CD4-positive, alpha-beta T cell treated with Interleukin-17A for 1 hour (primary cell): ENCODE data around the gene RPS6KL1.

Experiments
- DNase-seq: peaks from one replicate; pipeline ENCODE4 v3.0.0-alpha.2; 2020

Gene RPS6KL1

DNA sequence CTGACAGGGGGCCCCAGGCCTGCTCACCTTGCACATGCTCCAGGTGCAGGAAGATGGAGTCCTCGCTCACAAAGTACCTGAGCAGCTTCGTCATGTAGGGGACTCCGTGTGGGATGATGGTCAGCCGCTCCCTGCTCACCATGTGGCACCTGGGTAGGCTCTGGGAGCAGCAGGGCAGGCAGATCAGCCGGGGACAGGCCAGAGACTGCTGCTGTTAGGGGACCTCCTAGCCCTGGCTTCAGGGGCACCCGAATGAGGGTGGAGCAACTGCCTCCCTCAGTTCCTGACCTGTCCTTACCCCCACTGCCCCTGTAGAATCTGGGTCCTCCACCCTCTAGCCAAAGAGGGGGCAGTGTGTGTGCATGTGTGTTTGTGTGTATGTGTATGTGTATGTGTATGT is 11.8 kb downstream of the RPS6KL1 start:
- no peak for DNase-seq

DNA sequence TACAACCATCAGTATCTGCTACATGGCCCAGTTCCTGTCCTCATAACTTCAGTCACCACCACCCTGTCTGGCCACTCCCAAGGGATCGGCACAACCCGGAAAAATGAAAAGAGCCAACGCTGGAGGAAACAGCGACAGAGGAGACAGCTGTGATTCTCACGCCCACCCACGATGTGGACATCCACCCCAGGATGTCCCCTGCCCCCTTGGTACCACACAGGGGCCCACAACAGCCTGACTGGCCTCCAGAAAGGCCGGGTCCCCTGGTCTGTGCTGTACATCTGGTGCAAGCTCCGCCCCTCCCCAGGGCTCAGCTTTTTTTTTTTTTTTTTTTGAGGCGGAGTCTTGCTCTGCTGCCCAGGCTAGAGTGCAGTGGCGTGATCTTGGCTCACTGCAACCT is 12.5 kb downstream of the RPS6KL1 start:
- no peak for DNase-seq

DNA sequence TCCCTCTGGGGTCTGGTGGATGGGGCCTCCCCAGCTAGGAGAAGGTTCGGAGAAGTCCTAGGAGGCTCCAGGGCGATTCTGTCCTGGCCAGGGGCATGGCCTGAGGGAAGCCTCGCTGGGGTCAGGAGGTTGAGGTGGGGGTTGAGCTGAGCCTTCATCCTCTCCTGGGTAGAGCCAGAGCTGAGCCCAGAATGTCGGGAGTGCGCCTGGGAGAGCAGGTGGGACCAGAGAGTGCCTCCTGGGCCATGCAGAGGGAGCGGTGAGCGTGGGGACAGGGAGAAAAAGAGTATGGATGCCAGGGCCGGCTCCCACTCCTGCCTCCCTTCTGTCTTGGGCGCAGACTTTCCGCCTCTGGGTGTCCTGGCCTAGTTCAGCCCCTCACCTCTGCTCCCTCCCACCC is 13.1 kb downstream of the RPS6KL1 start:
- DNase-seq, result no peak

DNA sequence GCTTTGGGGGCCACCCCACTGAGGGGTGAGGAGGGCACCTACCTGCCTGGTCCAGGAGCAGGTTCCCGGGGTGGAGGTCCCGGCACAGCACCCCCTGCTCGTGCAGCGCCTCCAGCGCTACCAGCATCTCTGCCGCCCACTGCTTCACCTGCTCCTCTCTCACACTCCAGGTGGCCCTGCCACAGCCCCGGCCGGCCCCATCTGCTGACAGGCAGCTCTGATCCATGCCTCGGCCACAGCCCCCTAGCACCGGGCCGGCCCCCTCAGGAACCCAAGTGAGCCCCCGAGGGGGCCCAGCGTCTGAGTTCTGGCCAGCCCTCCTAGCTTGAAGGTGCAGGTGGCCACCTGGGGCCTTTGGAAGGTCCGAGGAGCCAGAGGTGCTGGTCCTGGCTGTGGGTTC is 13.6 kb downstream of the RPS6KL1 start:
- no peak for DNase-seq

DNA sequence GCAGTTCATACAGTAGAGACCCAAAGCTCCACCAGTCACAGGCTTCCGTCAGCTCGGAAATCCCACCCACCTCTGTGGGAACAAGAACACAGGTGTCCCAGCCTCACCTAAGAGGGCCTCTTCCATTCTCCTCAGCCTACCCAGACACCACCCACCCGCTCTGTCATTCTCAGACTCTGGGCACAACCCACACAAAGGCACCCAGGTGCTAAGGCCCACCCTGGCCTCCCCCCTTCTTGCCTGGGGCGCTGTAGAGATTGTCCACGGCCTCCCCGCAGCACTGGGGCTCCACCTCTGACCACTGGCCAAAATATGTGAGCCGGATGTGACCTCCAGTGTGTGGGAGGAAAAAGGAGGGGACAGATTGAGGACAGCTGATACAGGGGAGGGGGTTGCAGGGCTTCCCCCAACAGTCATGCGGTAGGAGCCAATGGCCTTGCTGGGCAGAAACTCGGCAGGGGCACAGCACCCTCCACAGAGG is 14.2 kb downstream of the RPS6KL1 start:
- no peak for DNase-seq

DNA sequence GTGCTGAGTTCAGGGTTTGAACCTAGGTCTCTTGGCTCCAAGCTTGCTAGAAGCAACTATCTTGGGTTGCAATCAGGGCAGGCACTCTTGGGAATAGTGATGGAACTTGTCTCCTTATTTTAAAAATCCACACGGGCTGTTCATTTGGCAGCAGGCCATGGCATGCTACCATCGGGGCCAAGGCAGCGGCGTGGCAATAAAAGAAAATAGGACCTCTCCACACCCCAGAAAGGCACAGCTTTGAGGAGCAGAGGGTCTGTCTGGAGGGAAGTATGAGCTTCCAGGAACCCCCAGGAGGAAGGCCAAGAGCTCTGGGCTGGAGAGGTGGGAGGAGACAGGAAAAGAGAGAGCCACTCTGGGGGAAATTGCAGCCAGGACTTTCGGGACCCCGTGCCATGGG is 15.3 kb downstream of the RPS6KL1 start:
- no peak for DNase-seq

DNA sequence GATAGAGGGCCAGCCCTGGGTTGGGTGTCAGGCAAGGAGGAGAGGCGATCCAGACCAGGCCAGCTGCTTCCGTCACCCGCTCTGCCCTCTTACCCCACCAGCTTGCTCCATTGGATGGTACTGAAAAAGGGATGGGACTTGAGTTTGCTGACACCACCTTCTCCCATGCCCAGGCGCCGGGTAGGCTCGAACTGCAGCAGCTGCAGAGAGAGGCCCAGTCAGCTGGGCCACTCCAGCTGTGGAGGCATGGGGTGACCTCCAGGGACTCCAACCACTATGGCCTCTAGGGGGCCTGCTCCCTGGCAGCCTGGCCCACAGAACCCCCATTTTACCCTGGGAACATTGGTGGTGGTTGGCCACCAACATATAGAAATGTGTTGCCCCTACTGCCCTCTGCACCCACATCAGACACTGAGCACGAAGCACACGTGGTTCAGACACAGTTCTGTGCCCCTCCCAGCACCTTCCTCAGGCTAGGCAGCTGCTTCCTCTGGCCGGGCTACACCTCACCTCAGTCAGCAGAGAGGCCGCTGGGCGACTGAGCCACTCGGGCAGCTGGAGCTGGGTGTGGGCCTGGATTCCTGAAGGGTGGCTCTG is 16.0 kb downstream of the RPS6KL1 start:
- no peak for DNase-seq

DNA sequence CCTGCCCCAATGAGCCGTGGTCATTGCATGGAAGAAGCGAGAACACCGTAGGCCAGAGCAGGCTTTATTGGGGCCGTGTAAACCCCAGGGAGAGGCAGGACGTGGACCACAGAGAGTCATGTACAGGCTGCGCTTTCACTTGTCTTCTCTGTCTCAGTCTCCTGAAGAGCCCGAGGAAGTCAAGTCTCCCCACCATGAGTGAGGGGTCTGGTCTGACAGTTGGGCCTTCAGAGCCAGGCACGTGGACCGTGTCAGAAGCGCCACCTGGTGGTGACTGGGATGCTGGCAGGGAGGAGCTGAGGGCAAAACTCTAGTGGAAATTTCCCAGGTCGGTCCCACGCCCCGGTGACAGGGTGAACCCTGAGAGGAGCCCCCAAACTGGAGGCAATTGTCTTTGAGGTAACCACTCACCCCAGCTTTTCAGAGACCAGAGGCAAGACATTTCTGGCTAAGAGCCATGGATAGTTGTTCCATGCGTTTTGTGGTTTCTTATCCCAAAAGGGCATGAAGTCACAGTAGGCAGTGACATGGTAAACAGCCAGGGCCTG is 17.4 kb downstream of the RPS6KL1 start:
- peak; percentile 79 for DNase-seq

DNA sequence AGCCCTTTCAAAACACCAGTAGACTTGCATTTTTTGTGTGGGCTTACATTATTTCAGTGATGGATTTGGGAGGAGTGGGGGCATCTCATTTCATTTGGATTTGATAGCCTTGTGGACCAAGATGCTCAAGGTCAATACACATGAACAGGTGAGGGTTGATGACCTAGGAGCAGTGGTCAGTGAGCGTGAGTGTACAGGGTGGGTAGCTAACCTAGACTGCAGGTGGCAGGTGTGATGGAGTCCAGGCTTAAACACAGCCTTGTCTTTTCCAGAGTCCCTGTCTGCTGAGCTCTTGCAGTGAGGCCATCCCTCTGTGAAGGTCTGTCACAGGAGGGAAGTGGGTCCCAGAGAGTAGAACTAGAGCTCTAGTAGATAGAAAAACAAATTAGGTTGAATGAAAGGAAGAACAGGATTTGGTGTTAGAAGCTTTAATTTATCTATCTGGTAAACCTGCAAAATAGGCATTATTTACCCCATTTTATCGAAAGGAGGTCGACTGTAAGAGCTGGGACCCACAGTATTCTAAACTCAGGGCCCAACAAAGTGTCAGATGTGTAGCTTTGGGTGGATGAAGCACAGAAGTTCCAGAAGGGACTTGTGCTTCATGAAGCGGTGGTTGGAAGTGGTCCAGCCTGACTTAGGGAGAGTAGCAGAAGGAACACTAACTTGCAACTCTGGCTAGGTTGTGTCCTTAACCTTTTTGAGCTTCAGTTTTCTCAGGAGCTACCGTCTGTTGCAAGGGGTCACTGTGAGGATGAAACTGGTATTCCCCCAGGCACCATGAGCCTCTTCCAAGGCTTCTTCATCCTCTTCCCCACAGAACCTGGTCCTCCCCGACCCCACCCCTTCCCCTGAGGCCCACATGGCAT is 18.2 kb downstream of the RPS6KL1 start:
- no peak for DNase-seq

DNA sequence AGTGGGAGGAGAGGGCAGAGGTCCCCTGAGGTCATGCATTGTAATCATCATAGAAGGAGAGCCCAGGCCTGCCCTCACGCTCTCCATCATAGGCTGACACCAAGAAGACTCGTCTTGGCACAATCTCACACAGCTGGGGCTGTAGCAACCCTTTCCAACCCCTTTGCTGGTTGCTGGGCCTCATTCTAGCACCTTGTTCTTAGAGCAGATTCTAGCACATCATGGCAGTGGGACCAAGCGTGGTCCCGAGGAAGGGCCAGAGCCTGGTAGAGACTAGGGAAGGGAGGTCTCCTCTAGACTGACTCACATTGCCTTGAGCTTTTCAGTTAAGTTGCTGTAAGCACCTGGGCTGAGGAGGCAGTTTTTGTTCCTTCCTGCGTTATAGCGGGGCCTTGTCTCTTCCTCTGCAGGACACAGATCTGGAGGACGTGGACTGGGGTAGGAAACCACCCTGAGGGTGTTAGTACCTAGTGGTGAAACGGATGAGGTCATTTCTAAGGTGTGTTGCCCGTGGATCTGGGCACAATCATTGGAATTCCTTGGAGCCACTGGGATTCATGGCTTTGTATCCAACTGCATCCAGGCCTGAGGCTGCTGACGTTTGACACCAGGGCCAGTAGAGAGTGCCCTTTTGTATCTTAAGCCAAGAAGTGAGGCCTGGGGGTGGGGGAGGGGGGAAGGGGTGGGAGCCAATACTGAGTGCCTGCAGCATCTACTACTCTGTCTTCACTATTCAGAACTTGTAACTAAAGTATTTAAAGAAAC is 19.9 kb downstream of the RPS6KL1 start:
- DNase-seq, result no peak

DNA sequence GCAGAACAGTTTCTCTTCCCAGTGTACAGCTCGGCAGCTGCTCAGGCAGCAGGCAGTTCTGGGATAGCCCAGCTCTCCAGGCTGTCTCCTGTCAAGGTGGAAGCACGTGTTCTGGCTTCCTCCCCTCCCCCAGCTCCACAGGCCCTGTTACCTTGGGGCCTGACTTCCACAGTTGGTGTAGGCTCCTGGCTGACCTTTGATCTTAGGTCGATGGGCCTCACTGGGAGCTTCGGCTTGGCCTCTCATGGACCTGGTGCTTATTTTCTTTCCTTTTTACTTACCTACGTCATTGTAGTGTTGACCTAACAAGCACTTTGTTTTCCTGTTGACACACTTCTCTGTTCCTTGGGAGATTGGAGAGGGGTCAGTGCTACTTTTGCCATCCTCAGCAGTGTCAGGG is 24.4 kb downstream of the RPS6KL1 start:
- no peak for DNase-seq

DNA sequence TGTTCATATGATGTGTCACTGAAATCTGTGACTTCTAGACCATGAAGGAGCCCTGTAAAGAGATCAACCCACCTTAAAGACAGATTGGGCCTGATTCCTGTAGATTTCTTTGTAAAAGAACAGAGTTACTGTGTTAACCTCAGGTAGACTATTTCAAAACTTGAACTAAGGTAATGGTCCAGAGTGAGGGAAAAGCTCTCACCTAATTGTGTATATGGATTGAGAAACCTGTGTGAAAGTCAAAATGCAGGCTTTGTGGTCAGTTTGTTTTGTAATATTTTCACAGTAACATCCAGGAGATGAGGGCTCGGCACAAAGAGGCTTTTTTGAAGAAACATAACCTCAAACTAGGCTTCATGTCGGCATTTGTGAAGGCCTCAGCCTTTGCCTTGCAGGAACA is 25.0 kb downstream of the RPS6KL1 start:
- DNase-seq, result no peak

DNA sequence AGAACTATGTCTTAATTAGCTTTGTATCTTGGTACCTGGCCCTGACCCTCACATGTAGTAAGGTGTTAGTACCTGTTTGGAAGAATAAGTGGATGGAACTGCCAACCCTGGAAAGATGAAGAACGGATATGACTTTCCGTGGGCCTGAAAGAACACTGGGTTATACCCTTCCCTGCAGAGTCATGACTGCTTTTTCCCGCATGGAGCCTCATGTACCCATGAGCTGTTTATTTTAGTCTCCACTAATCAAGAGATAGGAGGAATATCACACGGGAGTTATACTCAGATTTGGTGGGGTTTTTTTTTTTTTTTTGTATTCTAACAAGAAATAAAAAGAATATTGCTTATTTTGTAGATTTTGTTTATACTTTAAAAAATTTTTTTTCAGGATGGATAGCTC is 25.4 kb downstream of the RPS6KL1 start:
- DNase-seq, result no peak

DNA sequence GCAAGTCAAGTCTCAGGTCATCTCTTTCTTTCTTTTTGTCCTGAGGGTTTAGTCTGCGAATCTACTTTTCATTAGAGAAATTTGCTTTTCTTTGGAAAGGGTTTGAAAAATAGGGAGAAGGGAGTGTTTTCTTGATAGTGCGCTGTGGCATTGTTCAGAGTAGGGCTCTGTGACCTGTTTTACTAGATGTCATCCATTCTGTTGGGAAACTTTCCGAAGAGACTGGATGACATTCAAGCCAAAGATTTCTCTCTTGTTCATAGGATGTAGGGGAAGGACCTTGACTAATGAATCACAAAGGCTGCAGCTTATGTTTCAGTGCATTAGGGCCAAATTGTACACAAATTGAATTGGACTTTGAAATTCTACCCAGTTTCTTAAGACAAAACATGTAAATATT is 26.7 kb downstream of the RPS6KL1 start:
- DNase-seq, result no peak

DNA sequence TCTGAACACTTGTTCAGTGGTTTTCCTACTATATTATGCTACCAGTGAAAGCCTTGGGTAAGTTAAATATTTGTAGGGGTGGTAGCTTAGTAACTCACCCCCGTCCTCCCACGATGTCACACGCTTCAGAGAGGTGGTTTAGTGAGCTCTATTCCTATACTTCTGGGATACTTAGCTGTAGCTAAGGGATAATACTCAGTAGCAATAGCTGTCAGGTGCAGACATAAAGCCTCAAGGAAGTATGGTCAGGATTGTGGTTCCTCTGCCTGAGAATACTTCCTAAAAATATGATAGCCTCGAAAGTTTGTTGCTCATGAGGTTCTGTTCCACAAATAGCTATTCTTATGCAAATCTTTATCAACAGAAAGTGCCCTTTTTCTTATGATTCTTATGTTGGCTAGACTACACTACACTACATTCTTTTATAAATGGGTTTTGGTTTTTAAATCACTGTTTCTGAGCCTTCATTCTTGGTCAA is 29.4 kb downstream of the RPS6KL1 start:
- no peak for DNase-seq

DNA sequence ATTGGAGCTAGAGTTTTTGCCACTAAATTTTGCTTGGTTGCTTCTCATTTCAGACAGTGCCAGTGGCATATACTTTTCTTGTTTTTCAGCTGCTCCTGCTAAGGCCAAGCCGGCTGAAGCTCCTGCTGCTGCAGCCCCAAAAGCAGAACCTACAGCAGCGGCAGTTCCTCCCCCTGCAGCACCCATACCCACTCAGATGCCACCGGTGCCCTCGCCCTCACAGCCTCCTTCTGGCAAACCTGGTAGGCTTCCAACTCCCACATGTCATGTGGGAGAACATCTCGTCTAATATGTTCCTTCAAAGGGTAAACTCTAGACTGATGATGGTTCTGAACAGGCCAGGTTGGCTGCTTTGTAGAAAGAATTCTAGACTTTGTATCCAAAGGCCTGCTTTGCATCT is 30.3 kb downstream of the RPS6KL1 start:
- no peak for DNase-seq

DNA sequence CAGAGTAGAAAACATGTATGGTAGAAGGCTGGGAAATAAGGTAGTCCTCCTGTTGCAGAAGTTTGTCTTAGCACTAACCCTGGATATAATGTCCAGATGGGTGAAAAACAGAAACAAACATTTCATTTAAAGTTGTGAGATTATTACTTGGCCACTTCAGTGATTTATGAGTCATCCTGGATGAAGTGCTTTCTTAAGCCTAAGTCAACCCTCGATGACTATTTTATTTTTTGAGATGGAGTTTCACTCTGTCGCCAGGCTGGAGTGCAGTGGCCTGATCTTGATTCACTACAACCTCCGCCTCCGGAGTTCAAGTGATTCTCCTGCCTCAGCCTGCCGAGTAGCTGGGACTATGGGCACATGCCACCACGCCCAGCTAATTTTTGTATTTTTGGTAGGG is 31.2 kb downstream of the RPS6KL1 start:
- no peak for DNase-seq

DNA sequence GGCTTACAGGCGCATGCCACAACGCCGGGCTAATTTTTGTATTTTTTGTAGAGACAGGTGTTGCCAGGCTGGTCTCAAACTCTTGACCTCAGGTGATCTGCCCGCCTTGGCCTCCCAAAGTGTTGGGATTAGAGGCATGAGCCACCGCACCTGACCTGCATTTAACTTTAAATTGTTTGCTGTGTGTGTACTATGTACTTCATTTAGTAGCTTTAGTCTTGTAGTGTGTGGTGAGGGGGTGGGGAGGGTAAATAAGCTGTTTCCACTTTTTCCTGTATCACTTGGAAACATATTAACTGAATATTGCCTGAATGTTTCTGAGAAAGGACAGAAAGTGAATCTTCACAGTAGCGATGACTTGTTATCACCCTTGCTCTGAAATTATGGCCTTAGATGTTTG is 32.8 kb downstream of the RPS6KL1 start:
- no peak for DNase-seq

DNA sequence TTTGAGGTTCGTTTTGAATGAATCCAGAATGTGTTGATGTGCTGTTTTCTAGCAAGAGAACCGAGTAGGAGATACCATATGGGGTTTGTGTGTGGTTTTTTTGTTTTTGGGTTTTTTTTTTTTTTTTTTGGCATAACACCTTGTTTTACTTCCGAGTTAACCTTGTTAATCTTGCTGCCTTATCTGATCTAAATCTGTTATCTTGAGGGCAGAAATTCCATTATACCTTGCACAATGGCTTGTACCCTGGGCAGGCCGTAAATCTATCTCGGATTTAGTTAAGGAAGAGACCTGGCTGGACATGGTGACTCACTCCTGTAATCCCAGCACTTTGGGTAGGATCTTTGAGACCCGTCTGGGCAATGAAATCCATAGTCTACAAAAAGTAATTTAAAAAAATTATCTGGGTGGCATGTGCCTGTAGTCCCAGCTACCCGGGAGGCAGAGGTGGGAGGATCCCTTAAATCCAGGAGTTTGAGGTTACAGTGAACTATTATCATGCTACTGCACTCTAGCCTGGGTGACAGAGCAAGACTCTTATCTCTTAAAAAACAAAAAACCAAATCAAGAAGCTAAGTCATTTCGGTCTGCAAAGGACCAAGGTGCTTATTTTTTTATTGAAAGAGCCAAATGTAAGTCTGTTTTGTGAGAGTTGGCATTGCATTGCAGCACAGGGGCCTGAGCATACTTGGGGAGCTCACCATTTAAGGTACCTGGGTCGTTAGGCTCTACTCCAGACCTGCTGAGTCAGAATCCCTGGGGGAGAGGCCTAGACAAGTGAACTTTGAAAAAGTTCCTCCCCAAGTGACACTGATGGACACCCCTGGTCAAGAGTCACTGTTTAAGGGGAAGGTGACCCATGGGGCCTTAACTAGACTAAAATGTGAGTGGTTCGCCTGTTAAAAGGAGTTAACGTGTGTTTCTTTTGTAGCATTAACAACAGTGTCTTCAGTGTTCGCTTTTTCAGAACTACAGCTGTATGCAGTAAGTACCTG is 34.6 kb downstream of the RPS6KL1 start:
- peak; percentile 27 for DNase-seq

DNA sequence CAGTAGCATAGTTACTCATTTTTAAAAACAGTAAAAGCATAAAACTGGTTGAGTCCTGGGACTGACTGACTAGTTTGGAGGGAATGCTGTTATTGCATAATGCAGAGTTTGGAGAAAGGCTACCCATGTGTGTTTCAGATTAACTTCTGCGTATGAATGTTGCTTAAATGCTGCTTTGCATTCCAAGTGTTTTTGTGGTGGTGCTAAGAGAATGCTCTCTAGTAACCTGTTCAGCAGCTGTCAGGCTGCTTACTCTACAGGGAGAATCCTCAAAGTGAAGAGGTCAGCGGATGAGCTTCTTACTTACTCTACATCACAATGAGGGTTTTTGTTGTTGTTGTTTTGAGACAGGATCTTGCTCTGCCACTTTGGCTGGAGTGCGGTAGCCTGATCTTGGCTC is 37.1 kb downstream of the RPS6KL1 start:
- no peak for DNase-seq

DNA sequence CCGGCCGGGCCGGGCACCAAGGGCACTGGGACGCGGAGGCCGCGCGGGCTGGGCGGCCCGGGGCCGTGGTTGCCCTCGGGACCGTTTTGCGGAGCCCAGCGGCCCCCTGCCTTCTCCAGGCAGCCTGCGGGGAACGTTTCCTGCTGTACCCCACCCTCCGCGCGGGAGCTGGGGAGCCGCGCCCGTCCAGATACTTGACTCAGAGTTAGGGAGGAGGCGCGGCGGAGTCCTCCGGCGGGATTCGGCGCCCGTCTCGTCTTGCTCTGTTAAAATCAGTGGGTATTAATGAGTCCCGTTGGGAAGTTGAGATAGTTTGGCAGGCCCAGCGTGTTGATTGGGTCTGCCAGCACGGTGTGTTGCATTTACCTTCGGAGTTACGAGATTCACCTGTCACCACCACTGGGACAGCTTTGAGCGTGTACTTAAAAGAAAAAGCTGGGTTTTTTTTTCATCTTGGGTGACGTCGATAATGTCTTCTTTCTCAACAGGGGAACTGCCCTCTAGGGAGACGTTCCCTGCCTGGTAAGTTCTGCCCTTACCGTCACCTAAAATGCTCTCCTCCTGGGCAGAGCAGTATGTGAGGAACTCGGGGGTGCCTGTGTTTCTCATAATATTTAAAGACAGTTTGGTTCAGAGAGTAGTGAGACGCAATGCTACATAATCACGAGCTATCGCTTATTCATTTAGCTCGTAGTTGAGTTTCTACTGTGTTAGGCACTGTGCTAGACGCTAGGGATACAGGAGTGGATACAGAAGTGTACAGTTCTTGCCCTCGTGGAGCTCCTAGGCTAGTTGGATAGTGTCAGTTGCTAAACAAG is 40.7 kb downstream of the RPS6KL1 start:
- DNase-seq, result peak; percentile 76
